Sciatic nerve (tissue), 2 donors: Measurements from ENCODE around the gene BRSK2. TPM values are rescaled to one million over a fixed set of nuclear protein-coding genes. Genes with fewer than 3 reads are reported as not detected.
"Not testable (repeated sequence)": the region's sequence is repeated elsewhere in the genome, so short reads cannot be mapped to it uniquely, and the experiment has no call there.

Experiments used
- ATAC-seq: fragments of 200-7000 bp; cut with Tn5 transposase; one replicate; pipeline ENCODE4 v1.9.1; 2020; ENCODE audit warnings: mild to moderate bottlenecking, moderate library complexity
- DNase-seq: peaks from one replicate; pipeline ENCODE4 v3.0.0-alpha.2; 2020; ENCODE audit warnings: low spot score
- intact Hi-C: fragments of 100-400 bp; cut with DNase I; formaldehyde crosslinking; loops from one replicate; pipeline ENCODE4 v1.14.2; 2022
- total RNA-seq: library from RNA; stranded (reverse); fragmentation: NEBNext Ultra II Directional; extraction: Animal tissue kit (Norgen Biotek cat#: 25700); gene quantifications from one replicate; pipeline ENCODE4 v1.2.1, GENCODE V29; 2021
- donor health status: DM: no; HTN: no; CAD: no.
- donor health status: DM: no; HTN: no; CAD: no.

The BRSK2 gene
- total RNA-seq, 1 donor from 2014 or later: 7.4 TPM

DNA sequence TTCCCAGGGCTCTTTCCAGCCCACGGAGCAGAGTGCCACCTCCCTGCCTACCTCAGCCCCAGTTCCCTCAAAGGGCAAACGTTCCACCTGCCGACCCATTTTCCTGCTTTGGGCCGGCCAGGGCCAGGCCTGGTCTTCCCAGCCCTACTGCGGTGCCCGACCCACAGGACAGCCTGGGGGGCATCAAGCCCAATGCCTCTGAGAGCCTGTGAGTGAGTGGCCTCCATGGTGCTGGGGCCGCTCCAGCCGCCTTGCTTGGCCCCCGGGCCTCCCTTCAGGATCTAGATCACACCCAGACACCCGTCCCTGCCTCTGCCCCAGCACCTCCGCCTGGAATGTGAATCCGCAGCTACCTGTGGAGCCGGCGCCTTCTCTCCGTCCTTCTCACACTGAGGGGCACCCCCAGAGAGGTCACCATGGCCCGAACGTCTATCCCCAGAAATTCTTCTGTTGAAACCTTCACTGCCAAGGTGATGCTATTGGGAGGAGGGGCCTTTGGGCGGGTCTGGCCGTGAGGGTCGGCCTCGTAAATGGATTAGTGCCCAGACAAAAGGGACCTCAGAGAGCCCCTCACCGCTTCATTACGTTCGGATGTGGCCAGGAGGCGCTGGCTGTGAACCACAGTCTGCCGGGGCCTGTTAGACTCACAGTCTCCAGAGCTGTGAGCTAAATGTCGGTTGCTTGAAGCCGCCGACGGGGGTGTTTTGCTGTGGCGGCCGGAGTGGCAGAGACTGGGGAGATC lies 36.2 kb upstream of the BRSK2 start:
- intact Hi-C loops: no loop called here
- ATAC-seq: no peak
- peak; percentile 46 for DNase-seq

GRCh38 chr11:1354125-1354938 lies 35.4 kb upstream of the BRSK2 start:
- DNase-seq (peak; percentile 36), ATAC-seq (no peak)
- intact Hi-C loops: no loop called here

- ATAC-seq: no peak
- intact Hi-C loops: no loop called here
- no peak for DNase-seq
Measured at GRCh38 chr11:1356007-1356435, 33.7 kb upstream of the BRSK2 start.

DNA sequence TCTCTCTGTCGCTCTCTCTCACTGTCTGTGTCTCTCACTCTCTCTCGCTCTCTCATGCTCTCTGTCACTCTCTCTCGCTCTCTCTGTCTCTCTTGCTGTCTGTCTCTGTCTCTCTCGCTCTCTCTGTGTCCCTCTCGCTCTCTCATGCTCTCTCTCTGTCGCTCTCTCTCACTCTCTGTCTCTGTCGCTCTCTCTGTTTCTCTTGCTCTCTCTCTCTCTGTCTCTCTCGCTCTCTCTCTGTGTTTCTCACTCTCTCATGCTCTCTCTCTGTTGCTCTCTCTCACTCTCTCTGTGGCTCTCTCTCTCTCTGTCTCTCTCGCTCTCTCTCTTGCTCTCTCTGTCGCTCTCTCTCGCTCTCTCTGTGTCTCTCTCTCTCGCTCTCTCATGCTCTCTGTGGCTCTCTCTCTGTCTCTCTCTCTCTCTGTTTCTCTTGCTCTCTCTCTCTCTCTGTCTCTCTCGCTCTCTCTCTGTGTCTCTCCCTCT lies 33.2 kb upstream of the BRSK2 start:
- ATAC-seq (no peak), DNase-seq (no peak)
- intact Hi-C loops: no loop called here

DNA sequence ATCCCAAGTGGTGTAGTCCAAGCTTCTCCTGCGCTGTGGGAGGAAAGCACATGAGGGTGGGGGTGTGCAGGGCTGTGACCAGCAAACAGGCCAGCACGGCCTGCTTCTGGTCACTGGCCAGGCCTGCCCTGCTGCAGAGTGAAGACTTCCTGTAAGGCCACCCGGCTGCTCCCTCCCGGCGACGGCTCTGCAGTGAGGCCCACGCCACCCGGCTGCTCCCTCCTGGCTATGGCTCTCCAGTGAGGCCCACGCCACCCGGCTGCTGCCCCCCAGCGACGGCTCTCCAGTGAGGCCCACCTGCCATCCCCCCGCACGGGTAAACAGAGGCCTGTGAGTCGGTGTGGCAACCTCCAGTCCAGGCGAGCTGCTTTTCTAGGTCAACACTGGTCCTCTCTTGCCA lies 31.4 kb upstream of the BRSK2 start:
- peak; percentile 91 for ATAC-seq
- intact Hi-C loops: no loop called here
- no peak for DNase-seq

DNA sequence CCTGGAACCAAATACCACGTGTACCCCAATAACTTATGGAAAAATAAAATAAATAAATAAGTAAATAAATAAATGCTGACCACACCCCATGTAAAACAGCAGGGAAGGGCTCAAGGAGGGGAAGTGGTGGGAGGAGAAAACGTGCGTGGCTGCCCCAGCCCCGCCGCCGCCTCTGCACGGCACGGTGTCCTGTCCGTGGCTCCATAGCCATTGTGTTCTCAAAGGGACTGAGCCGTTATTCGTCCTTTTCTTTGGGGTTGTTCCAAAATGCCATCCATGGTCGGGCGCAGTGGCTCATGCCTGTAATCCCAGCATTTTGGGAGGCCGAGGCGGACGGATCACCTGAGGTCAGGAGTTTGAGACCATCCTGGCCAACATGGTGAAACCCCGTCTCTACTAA lies 30.8 kb upstream of the BRSK2 start:
- intact Hi-C loops, ATAC-seq, DNase-seq: not testable (repeated sequence)

DNA sequence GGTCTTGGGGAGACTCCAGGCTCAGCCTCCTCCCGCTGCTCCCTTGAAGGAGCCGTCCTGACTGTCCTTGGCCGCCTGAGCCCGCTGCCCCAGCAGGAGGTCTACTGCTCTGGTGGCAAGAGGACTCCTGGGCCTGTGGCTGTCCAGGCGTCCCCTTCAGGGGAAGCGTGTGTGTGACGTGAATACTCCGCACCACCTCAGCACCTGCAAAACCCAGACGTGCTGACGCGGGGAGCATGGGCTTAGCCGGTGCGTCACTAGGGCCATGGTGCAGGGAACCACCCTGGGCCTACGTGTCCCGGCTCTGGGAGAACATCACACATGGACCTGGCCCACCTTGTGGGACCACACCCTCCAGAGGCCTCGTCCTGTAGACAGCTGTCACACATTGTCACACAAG lies 30.2 kb upstream of the BRSK2 start:
- ATAC-seq: no peak
- intact Hi-C loops: no loop called here
- DNase-seq: no peak

DNA sequence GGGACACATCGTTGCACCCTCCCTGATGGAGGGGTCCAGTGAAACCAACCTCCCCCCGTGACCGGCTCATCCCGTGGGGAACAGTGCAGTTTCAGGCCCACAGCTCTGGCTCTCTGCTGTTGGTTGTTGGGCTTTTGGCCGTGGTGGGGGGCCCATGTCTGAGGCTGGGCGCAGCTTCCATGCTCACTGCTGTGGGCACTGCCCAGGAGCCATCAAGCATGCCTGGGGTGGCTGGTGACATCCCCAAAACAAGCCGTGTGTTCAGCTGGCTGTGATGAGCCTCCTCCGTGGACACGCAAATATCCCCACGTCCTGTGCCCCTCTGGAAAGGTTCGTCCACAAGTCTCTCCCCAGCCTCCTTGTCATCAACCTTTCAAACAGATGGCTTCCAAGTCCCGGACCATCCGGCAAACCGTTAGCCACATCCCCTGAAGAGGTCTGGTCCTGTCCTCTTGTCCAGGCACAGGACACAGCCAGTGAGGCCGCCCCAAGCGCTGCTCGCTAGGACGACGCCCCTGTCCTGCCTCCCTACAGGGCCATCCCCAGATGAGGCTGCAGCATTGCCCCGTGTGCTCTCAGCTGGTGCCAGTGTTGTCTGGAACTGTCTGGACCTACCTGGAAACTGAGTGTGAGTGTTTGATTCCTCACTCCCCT lies 29.4 kb upstream of the BRSK2 start:
- DNase-seq (no peak), ATAC-seq (no peak)
- intact Hi-C loops: no loop called here

DNA sequence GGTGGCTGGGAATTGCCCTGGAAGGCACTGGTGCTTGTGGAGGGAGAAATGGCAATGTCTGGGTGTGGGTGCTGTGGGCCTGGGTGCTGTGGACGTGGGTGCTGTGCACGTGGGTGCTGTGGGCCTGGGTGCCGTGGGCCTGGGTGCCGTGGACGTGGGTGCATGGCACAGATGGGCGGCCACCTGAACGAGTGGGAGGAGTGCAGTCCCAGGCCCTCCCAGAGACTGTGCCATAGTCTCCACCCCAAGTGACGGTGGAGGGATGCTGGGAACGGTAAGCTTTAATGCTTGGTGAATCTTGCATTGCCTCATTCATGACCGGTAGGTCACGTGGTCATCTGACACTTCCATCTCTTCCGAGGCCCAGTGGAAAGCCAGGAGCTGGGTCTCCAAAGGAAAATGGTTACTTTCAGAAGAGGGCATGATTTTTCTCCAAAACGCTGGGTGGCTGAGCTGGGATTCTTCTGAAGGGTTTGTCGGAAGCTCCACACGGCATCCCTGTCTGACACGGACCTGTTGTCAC lies 28.8 kb upstream of the BRSK2 start:
- ATAC-seq (no peak), DNase-seq (no peak)
- intact Hi-C loops: no loop called here

DNA sequence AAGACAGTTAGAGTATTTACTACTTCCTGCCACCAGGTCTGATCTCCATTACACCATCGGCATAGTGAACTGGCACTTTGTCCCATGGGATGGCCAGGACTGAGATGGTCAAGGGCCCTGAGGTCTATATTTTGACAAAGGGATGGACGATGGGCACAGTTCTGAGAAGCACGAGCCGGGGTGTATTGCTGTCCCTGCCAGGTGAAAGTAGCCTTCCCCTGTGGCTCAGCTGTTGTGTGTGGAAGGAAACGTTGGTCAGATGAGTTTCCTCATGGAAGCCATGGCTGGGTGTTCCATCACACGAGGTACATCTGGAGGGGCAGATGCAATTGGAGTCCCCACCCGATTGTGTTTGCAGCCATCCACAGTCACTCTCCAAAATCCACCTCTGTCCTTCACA lies 27.9 kb upstream of the BRSK2 start:
- intact Hi-C loops: no loop called here
- no peak for ATAC-seq
- no peak for DNase-seq

DNA sequence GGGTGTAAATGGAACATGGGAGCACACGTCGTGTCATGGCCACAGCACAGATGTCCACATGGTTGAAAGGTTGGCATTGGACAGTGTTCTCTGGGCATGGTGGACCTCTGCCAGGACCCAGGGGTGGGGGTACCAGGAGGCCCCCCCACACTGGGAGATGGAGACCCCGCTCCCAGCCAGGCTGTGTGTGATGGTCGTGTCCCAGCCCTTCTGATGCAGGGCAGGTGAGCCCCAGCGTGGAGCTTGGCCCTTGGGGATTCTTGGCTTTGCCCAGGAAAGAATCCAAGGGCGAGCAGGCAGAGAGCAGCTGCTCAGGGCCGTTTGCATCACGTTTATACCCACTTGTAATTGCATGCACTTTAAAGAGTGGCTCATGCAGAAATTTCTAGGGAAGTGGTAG lies 22.0 kb upstream of the BRSK2 start:
- no peak for ATAC-seq
- intact Hi-C loops: no loop called here
- no peak for DNase-seq

DNA sequence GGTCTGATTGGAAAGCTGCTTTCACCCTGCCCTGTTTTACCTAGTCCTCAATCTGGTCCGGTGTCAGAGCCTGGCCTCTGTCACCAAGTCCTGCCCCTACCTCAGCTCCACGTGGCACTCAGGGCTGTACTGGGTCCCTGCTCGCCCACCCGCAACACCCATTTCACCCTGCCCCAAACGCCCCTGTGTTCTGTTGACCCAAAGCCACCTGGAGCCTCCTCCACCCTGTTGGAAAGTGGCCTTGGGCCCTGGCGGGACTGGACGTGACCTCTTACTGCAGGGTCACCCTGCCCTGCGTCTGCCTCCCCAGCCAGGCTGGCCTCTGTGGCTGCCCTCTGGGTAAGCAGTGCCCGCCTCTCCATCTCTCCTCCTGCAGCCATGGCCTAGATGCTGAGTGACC lies 21.5 kb upstream of the BRSK2 start:
- intact Hi-C loops: no loop called here
- DNase-seq: no peak
- no peak for ATAC-seq

DNA sequence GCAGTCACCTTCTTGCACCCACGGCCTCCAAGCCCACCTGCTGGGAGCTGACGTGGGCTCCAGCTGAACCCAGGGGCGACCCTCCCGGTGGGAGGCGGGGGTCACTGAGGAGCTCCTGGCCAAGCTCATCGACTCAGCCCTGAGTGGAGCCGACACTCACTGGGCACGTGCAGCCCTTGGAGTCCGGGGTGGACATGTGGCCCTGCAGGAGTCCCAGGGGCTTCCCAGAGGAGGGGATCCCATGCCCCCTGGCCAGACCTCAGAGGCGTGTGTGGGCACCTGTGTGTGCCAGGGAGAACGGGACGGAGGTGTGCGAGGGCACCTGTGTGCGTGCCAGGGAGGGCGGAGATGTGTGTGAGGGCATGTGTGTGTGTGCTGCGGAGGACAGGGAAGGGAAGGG lies 20.8 kb upstream of the BRSK2 start:
- intact Hi-C loops: no loop called here
- ATAC-seq: no peak

DNA sequence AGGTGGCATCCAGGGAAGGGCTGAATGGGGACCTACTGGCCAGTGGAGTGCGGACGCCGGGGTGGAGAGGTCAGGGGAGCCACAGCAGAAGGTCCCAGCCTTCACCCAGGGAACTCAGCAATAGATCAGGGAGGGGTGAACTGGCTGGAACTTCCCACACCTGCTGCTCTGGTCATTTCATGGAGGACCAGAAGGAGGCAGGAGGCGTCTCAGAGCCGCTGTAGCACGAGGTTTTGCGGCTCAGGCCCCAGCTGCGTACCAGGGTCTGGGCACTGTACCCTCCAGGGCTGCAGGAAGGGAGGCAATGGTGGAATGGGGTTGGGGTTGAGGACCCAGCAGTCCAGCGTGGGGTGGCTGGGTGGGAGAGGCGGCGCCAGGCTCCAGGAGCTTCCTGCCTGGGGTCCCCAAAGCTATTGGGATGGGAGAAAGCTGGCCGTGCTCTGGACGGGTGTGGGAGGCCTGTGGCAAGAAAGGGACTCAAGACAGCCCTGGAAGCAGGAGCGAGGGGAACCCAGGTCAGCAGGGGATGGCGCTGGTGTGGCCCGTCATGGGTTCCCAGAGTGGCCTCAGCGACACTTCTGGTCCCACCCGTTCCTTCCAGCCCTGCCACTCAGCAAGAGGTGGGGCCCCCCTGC lies 20.2 kb upstream of the BRSK2 start:
- ATAC-seq (no peak), DNase-seq (no peak)
- intact Hi-C loops: no loop called here

More for the DNA sequence above, 20.8 kb upstream of the BRSK2 start:
- no peak for DNase-seq

- intact Hi-C loops: no loop called here
- DNase-seq (no peak), ATAC-seq (no peak)
Measured at GRCh38 chr11:1370186-1371025, 19.3 kb upstream of the BRSK2 start.

- ATAC-seq: no peak
- intact Hi-C loops: no loop called here
- DNase-seq: no peak
Measured at GRCh38 chr11:1371026-1371325, 18.8 kb upstream of the BRSK2 start.

DNA sequence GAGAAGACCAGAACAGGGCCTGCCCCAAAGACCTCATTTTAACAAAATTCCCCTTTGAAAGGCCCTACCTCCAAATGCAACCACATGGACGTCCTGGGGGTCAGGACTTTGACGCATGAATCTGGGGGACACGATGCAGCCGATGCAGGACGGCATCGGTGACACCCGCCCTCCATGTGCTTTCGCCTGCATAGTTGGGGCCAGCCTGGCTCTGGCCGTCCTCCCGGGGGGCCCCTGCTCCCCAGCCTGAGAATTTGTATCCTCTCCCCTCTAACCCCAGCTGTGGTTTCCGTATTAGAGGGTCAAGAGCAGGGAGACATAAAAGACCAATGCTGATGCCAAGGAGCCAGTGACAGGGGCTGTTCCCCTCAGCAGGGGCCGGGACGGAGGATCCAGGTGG lies 18.4 kb upstream of the BRSK2 start:
- intact Hi-C loops: no loop called here
- ATAC-seq: no peak
- no peak for DNase-seq

DNA sequence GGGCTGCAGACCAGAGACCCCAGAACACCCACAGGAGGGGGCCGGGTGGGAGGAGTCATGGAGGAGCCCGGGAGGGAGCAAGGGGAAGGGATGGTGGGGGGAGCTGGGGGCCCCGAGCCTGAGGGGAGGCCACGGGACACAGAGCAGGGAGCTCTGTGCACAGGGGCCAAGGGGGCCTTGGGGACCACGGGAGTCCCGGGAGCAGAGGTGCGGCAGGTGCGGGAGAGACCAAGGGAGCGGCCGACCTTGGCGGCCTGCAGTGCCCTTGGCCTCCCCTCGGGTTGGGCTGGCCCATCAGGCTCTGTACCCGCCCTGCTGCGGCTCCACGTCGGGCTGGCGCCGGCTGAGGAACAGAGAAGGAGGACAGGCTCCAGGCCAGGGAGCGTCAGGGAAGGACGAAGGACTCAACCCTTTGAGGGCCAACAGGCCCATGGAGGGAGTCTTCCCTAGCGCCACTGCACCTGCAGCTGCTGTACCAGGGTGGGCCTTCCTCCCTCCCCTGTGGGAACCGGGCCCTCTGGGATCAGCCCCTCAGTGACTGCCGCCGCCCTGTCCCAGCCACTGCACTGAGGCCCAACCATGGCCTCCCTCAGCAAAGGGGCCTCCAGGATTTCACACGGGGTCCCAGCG lies 17.8 kb upstream of the BRSK2 start:
- DNase-seq: no peak
- no peak for ATAC-seq
- intact Hi-C loops: no loop called here
